ENCODE data around the gene GYPA.

GYPA gene

DNA sequence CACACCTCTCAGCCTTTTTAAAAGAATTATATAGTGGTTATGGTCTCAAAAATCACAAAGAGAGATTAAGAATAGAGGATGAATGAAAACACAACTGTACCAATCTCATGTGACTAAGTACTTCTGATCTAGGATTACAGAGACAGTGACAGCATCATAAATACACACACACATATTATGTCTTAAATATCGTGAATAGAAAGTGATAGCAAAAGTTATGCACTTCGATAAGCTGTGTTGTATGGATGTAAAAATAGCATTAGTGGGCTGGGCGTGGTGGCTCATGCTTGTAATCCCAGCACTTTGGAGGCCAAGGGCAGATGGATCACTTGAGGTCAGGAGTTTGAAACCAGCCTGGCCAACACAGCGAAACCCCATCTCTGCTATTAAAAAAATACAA, 25.0 kb downstream of the GYPA start:
- CTCF ChIA-PET: no interaction called here
- no peaks in the 10 kb centered on the region for H3K36me3 ChIP-seq (ENCODE audit: control insufficient read depth in 2 of 2, insufficient read depth in 1 of 2, low read length in 2 of 2)
- TF ChIP-seq, protein P1, sequence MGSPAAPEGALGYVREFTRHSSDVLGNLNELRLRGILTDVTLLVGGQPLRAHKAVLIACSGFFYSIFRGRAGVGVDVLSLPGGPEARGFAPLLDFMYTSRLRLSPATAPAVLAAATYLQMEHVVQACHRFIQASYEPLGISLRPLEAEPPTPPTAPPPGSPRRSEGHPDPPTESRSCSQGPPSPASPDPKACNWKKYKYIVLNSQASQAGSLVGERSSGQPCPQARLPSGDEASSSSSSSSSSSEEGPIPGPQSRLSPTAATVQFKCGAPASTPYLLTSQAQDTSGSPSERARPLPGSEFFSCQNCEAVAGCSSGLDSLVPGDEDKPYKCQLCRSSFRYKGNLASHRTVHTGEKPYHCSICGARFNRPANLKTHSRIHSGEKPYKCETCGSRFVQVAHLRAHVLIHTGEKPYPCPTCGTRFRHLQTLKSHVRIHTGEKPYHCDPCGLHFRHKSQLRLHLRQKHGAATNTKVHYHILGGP (tag by site-specific recombination; IDR thresholded peaks at IDR 0.05): no peak
- TF ChIP-seq ZNF548 (tag by site-specific recombination; IDR thresholded peaks at IDR 0.05) (no peak), ZNF138 (tag by site-specific recombination; IDR thresholded peaks at IDR 0.05; ENCODE audit: borderline replicate concordance) (no peak), ZNF658 (tag by site-specific recombination; IDR thresholded peaks at IDR 0.05) (no peak), ZNF266 (tag by site-specific recombination; IDR thresholded peaks at IDR 0.05; ENCODE audit: low read depth) (no peak), YY2 (tag by site-specific recombination; IDR thresholded peaks at IDR 0.05) (no peak)
- TF ChIP-seq, protein P2, sequence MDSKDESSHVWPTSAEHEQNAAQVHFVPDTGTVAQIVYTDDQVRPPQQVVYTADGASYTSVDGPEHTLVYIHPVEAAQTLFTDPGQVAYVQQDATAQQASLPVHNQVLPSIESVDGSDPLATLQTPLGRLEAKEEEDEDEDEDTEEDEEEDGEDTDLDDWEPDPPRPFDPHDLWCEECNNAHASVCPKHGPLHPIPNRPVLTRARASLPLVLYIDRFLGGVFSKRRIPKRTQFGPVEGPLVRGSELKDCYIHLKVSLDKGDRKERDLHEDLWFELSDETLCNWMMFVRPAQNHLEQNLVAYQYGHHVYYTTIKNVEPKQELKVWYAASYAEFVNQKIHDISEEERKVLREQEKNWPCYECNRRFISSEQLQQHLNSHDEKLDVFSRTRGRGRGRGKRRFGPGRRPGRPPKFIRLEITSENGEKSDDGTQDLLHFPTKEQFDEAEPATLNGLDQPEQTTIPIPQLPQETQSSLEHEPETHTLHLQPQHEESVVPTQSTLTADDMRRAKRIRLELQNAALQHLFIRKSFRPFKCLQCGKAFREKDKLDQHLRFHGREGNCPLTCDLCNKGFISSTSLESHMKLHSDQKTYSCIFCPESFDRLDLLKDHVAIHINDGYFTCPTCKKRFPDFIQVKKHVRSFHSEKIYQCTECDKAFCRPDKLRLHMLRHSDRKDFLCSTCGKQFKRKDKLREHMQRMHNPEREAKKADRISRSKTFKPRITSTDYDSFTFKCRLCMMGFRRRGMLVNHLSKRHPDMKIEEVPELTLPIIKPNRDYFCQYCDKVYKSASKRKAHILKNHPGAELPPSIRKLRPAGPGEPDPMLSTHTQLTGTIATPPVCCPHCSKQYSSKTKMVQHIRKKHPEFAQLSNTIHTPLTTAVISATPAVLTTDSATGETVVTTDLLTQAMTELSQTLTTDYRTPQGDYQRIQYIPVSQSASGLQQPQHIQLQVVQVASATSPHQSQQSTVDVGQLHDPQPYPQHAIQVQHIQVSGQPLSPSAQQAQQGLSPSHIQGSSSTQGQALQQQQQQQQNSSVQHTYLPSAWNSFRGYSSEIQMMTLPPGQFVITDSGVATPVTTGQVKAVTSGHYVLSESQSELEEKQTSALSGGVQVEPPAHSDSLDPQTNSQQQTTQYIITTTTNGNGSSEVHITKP (tag by site-specific recombination; IDR thresholded peaks at IDR 0.05): no peak
- TF ChIP-seq, protein P3, sequence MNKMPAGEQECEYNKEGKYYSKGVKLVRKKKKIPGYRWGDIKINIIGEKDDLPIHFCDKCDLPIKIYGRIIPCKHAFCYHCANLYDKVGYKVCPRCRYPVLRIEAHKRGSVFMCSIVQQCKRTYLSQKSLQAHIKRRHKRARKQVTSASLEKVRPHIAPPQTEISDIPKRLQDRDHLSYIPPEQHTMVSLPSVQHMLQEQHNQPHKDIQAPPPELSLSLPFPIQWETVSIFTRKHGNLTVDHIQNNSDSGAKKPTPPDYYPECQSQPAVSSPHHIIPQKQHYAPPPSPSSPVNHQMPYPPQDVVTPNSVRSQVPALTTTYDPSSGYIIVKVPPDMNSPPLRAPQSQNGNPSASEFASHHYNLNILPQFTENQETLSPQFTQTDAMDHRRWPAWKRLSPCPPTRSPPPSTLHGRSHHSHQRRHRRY (tag by site-specific recombination; IDR thresholded peaks at IDR 0.05): no peak
- TF ChIP-seq, protein P4, sequence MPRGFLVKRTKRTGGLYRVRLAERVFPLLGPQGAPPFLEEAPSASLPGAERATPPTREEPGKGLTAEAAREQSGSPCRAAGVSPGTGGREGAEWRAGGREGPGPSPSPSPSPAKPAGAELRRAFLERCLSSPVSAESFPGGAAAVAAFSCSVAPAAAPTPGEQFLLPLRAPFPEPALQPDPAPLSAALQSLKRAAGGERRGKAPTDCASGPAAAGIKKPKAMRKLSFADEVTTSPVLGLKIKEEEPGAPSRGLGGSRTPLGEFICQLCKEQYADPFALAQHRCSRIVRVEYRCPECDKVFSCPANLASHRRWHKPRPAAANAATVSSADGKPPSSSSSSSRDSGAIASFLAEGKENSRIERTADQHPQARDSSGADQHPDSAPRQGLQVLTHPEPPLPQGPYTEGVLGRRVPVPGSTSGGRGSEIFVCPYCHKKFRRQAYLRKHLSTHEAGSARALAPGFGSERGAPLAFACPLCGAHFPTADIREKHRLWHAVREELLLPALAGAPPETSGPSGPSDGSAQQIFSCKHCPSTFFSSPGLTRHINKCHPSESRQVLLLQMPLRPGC (tag by site-specific recombination; IDR thresholded peaks at IDR 0.05): no peak
- H3K4me1 ChIP-seq (ENCODE audit: control insufficient read depth, insufficient read depth, low read length): no peaks in the 10 kb centered on the region
- no peaks in the 10 kb centered on the region for H3K9me3 ChIP-seq (ENCODE audit: control insufficient read depth, insufficient read depth, low read depth, low read length)
- POLR2A ChIA-PET: no interaction called here
- H3K4me3 ChIP-seq (ENCODE audit: low read depth, low read length): no peak overlapping the region
- H3K27ac ChIP-seq (ENCODE audit: extremely low read depth, low read depth, low read length): no peak overlapping the region

DNA sequence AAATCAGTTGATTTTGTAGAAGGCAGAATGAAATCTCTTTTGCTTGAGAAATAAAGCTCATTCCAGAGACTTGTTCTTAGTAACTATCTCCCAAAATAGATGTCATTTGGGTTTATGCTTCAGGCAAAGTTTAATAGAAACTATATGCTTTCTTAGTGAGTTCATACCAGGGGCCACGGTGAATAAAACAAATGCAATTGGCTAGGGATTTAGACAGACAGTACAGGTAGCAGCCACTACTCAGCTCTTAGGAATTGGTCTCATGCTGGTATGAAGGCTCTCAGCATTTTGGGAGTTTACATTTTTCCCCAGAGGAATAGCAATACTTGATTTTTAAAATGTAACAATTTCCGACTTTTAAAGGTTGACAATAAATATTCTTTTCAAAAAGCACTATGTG, 27.0 kb downstream of the GYPA start:
- Histone ChIP-seq H3K36me3 (ENCODE audit: control insufficient read depth in 2 of 2, insufficient read depth in 1 of 2, low read length in 2 of 2) (no peaks in the 10 kb centered on the region), H3K4me1 (ENCODE audit: control insufficient read depth, insufficient read depth, low read length) (no peaks in the 10 kb centered on the region), H3K4me3 (ENCODE audit: low read depth, low read length) (no peak overlapping the region), H3K9me3 (ENCODE audit: control insufficient read depth, insufficient read depth, low read depth, low read length) (no peaks in the 10 kb centered on the region), H3K27ac (ENCODE audit: extremely low read depth, low read depth, low read length) (no peak overlapping the region)
- ChIA-PET CTCF (no interaction called here), POLR2A (no interaction called here)
- TF ChIP-seq ZNF776 (tag by site-specific recombination; IDR thresholded peaks at IDR 0.05; ENCODE audit: borderline replicate concordance) (no peak), ZNF10 (tag by site-specific recombination; IDR thresholded peaks at IDR 0.05) (no peak), ZNF350 (tag by site-specific recombination; IDR thresholded peaks at IDR 0.05) (no peak), ZSCAN30 (tag by site-specific recombination; IDR thresholded peaks at IDR 0.05) (no peak), ZNF530 (tag by site-specific recombination; IDR thresholded peaks at IDR 0.05; ENCODE audit: low read depth) (no peak), ZNF514 (tag by site-specific recombination; IDR thresholded peaks at IDR 0.05) (no peak), ZNF24 (tag by site-specific recombination; IDR thresholded peaks at IDR 0.05) (no peak), ZNF366 (tag by site-specific recombination; conservative IDR thresholded peaks at IDR 0.05) (no peak), ZXDB (tag by site-specific recombination; IDR thresholded peaks at IDR 0.05) (no peak), ZNF621 (tag by site-specific recombination; IDR thresholded peaks at IDR 0.05) (no peak), ZNF391 (tag by site-specific recombination; IDR thresholded peaks at IDR 0.05; ENCODE audit: borderline replicate concordance, low read depth) (no peak)
- TF ChIP-seq, protein P5, sequence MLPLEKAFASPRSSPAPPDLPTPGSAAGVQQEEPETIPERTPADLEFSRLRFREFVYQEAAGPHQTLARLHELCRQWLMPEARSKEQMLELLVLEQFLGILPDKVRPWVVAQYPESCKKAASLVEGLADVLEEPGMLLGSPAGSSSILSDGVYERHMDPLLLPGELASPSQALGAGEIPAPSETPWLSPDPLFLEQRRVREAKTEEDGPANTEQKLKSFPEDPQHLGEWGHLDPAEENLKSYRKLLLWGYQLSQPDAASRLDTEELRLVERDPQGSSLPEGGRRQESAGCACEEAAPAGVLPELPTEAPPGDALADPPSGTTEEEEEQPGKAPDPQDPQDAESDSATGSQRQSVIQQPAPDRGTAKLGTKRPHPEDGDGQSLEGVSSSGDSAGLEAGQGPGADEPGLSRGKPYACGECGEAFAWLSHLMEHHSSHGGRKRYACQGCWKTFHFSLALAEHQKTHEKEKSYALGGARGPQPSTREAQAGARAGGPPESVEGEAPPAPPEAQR (tag by site-specific recombination; IDR thresholded peaks at IDR 0.05): no peak
- TF ChIP-seq, protein P6, sequence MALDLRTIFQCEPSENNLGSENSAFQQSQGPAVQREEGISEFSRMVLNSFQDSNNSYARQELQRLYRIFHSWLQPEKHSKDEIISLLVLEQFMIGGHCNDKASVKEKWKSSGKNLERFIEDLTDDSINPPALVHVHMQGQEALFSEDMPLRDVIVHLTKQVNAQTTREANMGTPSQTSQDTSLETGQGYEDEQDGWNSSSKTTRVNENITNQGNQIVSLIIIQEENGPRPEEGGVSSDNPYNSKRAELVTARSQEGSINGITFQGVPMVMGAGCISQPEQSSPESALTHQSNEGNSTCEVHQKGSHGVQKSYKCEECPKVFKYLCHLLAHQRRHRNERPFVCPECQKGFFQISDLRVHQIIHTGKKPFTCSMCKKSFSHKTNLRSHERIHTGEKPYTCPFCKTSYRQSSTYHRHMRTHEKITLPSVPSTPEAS (tag by site-specific recombination; IDR thresholded peaks at IDR 0.05): no peak
